GM19099 (cell line): ENCODE results near the gene UBAC2.

Experiments
- POLR2A ChIP-seq: IDR thresholded peaks from 3 replicates; pipeline ENCODE4 v1.6.1; 2011; ENCODE audit warnings: low read depth; ENCODE audit not compliant: insufficient read length; ENCODE audit errors: extremely low read depth

UBAC2 gene

GRCh38 chr13:99265162-99265800, 64.6 kb downstream of the UBAC2 start:
- no peak for TF ChIP-seq POLR2A

GRCh38 chr13:99265821-99266426, 65.3 kb downstream of the UBAC2 start:
- no peak for TF ChIP-seq POLR2A

- no peak for TF ChIP-seq POLR2A
Observed at GRCh38 chr13:99266827-99267226, 66.2 kb downstream of the UBAC2 start.

GRCh38 chr13:99267927-99268326, 67.3 kb downstream of the UBAC2 start:
- no peak for TF ChIP-seq POLR2A

- no peak for TF ChIP-seq POLR2A
Observed at GRCh38 chr13:99268822-99269221, 68.2 kb downstream of the UBAC2 start.

GRCh38 chr13:99269627-99270241, 69.1 kb downstream of the UBAC2 start:
- TF ChIP-seq POLR2A: no peak

- TF ChIP-seq POLR2A: no peak
Observed at GRCh38 chr13:99270518-99270917, 69.9 kb downstream of the UBAC2 start.

- no peak for TF ChIP-seq POLR2A
Observed at GRCh38 chr13:99271249-99271648, 70.6 kb downstream of the UBAC2 start.

- TF ChIP-seq POLR2A: no peak
Observed at GRCh38 chr13:99272481-99272880, 71.8 kb downstream of the UBAC2 start.

- no peak for TF ChIP-seq POLR2A
Observed at GRCh38 chr13:99273128-99273527, 72.5 kb downstream of the UBAC2 start.

GRCh38 chr13:99275093-99275469, 74.4 kb downstream of the UBAC2 start:
- TF ChIP-seq POLR2A: no peak

- TF ChIP-seq POLR2A: no peak
Observed at GRCh38 chr13:99276706-99277105, 76.1 kb downstream of the UBAC2 start.

GRCh38 chr13:99277629-99278028, 77.0 kb downstream of the UBAC2 start:
- no peak for TF ChIP-seq POLR2A

- TF ChIP-seq POLR2A: no peak
Observed at GRCh38 chr13:99278200-99278599, 77.5 kb downstream of the UBAC2 start.

GRCh38 chr13:99278843-99279242, 78.2 kb downstream of the UBAC2 start:
- TF ChIP-seq POLR2A: no peak

- TF ChIP-seq POLR2A: no peak
Observed at GRCh38 chr13:99279637-99280036, 79.0 kb downstream of the UBAC2 start.
